Sigmoid colon (tissue), 7 donors: ENCODE data around the gene C1orf198. TPM values are rescaled to one million over a fixed set of nuclear protein-coding genes. Genes with fewer than 3 reads are reported as not detected.

ENCODE experiments used
- DNase-seq: peaks from one replicate; pipeline ENCODE4 v3.0.0-alpha.2; 2019
- H3K27ac ChIP-seq, 4 donors: fragments of 200-600 bp; sonication (generic); one replicate each; pipeline ENCODE4 v1.5.1; 2016 to 2019; ENCODE audit warnings: mild to moderate bottlenecking in 1 of 4
- H3K27me3 ChIP-seq, 3 donors: fragments of 200-600 bp; sonication (generic); one replicate each; pipeline ENCODE4 v1.5.1; 2019; ENCODE audit warnings: mild to moderate bottlenecking in 1 of 3
- H3K36me3 ChIP-seq, 4 donors: fragments of 200-600 bp; sonication (generic); one replicate each; pipeline ENCODE4 v1.5.1; 2016 to 2019
- H3K4me1 ChIP-seq, 4 donors: fragments of 200-600 bp; sonication (generic); one replicate each; pipeline ENCODE4 v1.5.1; 2017 to 2019
- H3K4me3 ChIP-seq, 4 donors: fragments of 200-600 bp; sonication (generic); one replicate each; pipeline ENCODE4 v1.5.1; 2017 to 2019; ENCODE audit warnings: mild to moderate bottlenecking in 2 of 4, moderate library complexity in 1 of 4
- H3K9me3 ChIP-seq, 4 donors: fragments of 200-600 bp in 3 of 4; sonication (generic) in 3 of 4; one replicate each; pipeline versions ENCODE4 v1.5.1 to v1.6.1; 2013 to 2019
- EP300 ChIP-seq, 4 donors: sonication (generic); formaldehyde crosslinking; IDR thresholded peaks; one replicate each; pipeline ENCODE4 v1.6.1; 2017; ENCODE audit warnings: antibody characterized with exemption in 4 of 4
- POLR2A ChIP-seq, 2 donors: fragments of 450-650 bp; IDR thresholded peaks; one replicate each; pipeline ENCODE4 v1.6.1; 2016; ENCODE audit warnings: antibody characterized with exemption in 2 of 2, mild to moderate bottlenecking in 2 of 2, moderate library complexity in 2 of 2
- POLR2AphosphoS5 ChIP-seq, 4 donors: sonication (generic); formaldehyde crosslinking; IDR thresholded peaks; one replicate each; pipeline ENCODE4 v1.6.1; 2017; ENCODE audit warnings: antibody characterized with exemption in 4 of 4
- WGBS, 2 donors: extraction: QIAGEN DNeasy Blood & Tissue Kit; methylation state at CpG; one replicate each; pipeline ENCODE4 v1.1.7; 2013; 5-methylcytosine and 5-hydroxymethylcytosine counted together
- intact Hi-C: fragments of 100-400 bp; cut with DNase I; formaldehyde crosslinking; loops from one replicate; pipeline ENCODE4 v1.15.1; 2023
- polyA plus RNA-seq, 3 donors: library from polyadenylated mRNA; stranded (reverse); fragments of 200-250 nt; gene quantifications; one replicate each; pipeline ENCODE4 v1.2.3, GENCODE V29; 2013
- total RNA-seq, 4 donors: library from RNA; depleted of rRNA; stranded (reverse); fragments of >200 nt; gene quantifications; one replicate each; pipeline ENCODE4 v1.1.0, GENCODE V29; 2016
- TF ChIP-seq, protein P1 (sequence below), 4 experiments: fragments of 450-650 bp in 3 of 4; fragments of 200-600 bp in 1 of 4; IDR thresholded peaks; one replicate each; pipeline ENCODE4 v1.5.1; 2016 to 2019; ENCODE audit warnings: antibody characterized with exemption in 4 of 4, mild to moderate bottlenecking in 3 of 4, moderate library complexity in 2 of 4
- donor health status: healthy with polysubstance abuse.
- donor health status: Bipolar disorder and iron deficiency.
- donor health status: healthy.

The C1orf198 gene
- total and polyA plus RNA-seq, 7 donors = 4.9 to 63.5 (median 42.1) TPM

- WGBS, 2 donors = 94 to 95% methylated on average over 5 of the region's 5 CpGs
- intact Hi-C loops = loop anchor here (5.0 kb wide), 1 partner anchor 50 kb away; no protein-coding TSS in a partner anchor
- DNase-seq = peak; percentile 84
- H3K36me3 ChIP-seq = no peaks in the 10 kb centered on the region
- H3K4me1 ChIP-seq = peaks cover 0 to 5% (median 0%) of the 10 kb centered on the region in 4 donors
- no peaks in the 10 kb centered on the region for H3K9me3 ChIP-seq
- H3K4me3 ChIP-seq = no peak overlapping the region
- peak overlapping the region in 3 of 4 donors; percentile 45 to 66 (median 58) for H3K27ac ChIP-seq
- no peak for TF ChIP-seq EP300 (IDR thresholded peaks at IDR 0.05)
- TF ChIP-seq POLR2AphosphoS5 (IDR thresholded peaks at IDR 0.05) = peak in 2 of 4 donors; percentile 23 to 49
- no peak for TF ChIP-seq POLR2A (IDR thresholded peaks at IDR 0.05)
- TF ChIP-seq, protein P1, sequence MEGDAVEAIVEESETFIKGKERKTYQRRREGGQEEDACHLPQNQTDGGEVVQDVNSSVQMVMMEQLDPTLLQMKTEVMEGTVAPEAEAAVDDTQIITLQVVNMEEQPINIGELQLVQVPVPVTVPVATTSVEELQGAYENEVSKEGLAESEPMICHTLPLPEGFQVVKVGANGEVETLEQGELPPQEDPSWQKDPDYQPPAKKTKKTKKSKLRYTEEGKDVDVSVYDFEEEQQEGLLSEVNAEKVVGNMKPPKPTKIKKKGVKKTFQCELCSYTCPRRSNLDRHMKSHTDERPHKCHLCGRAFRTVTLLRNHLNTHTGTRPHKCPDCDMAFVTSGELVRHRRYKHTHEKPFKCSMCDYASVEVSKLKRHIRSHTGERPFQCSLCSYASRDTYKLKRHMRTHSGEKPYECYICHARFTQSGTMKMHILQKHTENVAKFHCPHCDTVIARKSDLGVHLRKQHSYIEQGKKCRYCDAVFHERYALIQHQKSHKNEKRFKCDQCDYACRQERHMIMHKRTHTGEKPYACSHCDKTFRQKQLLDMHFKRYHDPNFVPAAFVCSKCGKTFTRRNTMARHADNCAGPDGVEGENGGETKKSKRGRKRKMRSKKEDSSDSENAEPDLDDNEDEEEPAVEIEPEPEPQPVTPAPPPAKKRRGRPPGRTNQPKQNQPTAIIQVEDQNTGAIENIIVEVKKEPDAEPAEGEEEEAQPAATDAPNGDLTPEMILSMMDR (IDR thresholded peaks at IDR 0.05) = no peak
- no peaks in the 10 kb centered on the region for H3K27me3 ChIP-seq
Observed at GRCh38 chr1:230807029-230807428, 61.3 kb downstream of the C1orf198 start.

GRCh38 chr1:230806552-230806951 lies 61.8 kb downstream of the C1orf198 start:
- H3K27ac ChIP-seq = peak overlapping the region in 3 of 4 donors; percentile 16 to 45 (median 39)
- intact Hi-C loops = loop anchor here (5.0 kb wide), 1 partner anchor 51 kb away; no protein-coding TSS in a partner anchor
- H3K4me3 ChIP-seq = no peak overlapping the region
- H3K9me3 ChIP-seq = no peaks in the 10 kb centered on the region
- no peaks in the 10 kb centered on the region for H3K36me3 ChIP-seq
- WGBS, 2 donors = 47 to 88% methylated on average over 2 of the region's 2 CpGs
- H3K4me1 ChIP-seq = peaks cover 0 to 5% (median 0%) of the 10 kb centered on the region in 4 donors
- DNase-seq = no peak
- no peaks in the 10 kb centered on the region for H3K27me3 ChIP-seq
- TF ChIP-seq, protein P1 (IDR thresholded peaks at IDR 0.05) = no peak
- no peak for TF ChIP-seq EP300 (IDR thresholded peaks at IDR 0.05)
- TF ChIP-seq POLR2A (IDR thresholded peaks at IDR 0.05) = no peak
- no peak for TF ChIP-seq POLR2AphosphoS5 (IDR thresholded peaks at IDR 0.05)

GRCh38 chr1:230804396-230804795 lies 63.9 kb downstream of the C1orf198 start:
- no peak overlapping the region for H3K4me3 ChIP-seq
- no peak for DNase-seq
- H3K27me3 ChIP-seq = no peaks in the 10 kb centered on the region
- H3K36me3 ChIP-seq = no peaks in the 10 kb centered on the region
- no peak overlapping the region for H3K27ac ChIP-seq
- 84 to 89% methylated on average over 2 of the region's 2 CpGs for WGBS, 2 donors
- intact Hi-C loops = no loop called here
- no peak for TF ChIP-seq EP300 (IDR thresholded peaks at IDR 0.05)
- no peak for TF ChIP-seq POLR2A (IDR thresholded peaks at IDR 0.05)
- no peak for TF ChIP-seq POLR2AphosphoS5 (IDR thresholded peaks at IDR 0.05)
- TF ChIP-seq, protein P1 (IDR thresholded peaks at IDR 0.05) = no peak
- no peaks in the 10 kb centered on the region for H3K9me3 ChIP-seq
- peaks cover 0 to 5% (median 0%) of the 10 kb centered on the region in 4 donors for H3K4me1 ChIP-seq

DNA sequence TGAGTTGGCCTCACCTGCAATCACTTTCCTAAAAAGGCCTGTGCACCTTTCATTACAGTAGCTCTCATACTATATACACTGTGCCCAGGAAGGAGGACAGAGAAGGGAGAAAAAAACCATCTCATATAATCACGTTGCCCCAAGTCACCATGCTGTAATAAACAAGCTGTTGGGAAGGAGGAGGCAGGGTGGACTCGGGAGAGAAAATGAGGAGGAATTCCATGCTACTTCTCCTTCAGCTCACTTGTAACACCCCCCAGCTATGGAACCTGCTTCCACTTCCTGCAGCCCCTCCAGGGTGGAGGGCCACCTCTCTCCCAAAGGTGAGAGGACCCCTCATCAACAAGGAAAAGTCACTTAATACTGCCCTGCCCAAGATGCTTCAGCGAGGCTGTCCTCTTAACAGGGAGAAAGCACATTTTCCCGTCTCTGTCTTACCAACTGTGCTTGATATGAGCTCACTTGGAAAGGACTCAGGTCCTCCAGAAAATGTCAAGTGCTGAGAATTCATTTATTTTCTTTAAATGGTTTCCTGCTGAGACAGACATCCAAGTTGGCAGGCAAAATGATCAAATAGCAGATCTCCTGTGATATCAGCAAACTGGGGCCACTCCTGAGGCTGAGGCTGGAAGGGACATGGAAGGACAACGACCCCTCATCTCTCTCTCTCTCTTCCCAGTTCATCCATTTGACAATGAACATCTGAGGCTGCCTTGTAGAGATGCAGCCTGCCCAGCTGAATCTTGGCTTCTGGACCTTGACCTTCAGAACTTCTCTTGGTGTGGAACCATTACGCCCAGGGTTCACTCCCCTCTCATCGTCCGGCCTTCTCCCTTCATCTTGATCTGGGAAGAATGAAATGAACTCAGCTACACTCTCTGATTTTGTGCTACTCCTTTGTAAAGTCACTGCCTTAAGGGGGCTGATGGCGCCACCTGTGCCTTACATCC lies 67.2 kb downstream of the C1orf198 start:
- WGBS, 2 donors = 79 to 88% methylated on average over 9 of the region's 9 CpGs

More for the DNA sequence above, 67.2 kb downstream of the C1orf198 start:
- DNase-seq = no peak
- no peaks in the 10 kb centered on the region for H3K36me3 ChIP-seq
- no peak for TF ChIP-seq EP300 (IDR thresholded peaks at IDR 0.05)
- TF ChIP-seq, protein P1 (IDR thresholded peaks at IDR 0.05) = no peak
- TF ChIP-seq POLR2AphosphoS5 (IDR thresholded peaks at IDR 0.05) = no peak
- TF ChIP-seq POLR2A (IDR thresholded peaks at IDR 0.05) = no peak
- H3K9me3 ChIP-seq = no peaks in the 10 kb centered on the region
- H3K27ac ChIP-seq = no peak overlapping the region
- intact Hi-C loops = no loop called here
- H3K4me1 ChIP-seq = no peaks in the 10 kb centered on the region
- no peaks in the 10 kb centered on the region for H3K27me3 ChIP-seq
- no peak overlapping the region for H3K4me3 ChIP-seq
